GM12875 (cell line): ENCODE measurements around the gene CHTOP.

Source experiments
- H3K4me3 ChIP-seq: one replicate; pipeline ENCODE4 v1.5.1; 2011; ENCODE audit warnings: low read depth, low read length, control low read depth
- TF ChIP-seq, protein P1 (sequence below): IDR thresholded peaks from 2 replicates; pipeline ENCODE4 v1.5.1; 2011; ENCODE audit warnings: low read depth, mild to moderate bottlenecking, control low read depth, inconsistent platforms, low read length, moderate library complexity, borderline replicate concordance; ENCODE audit not compliant: insufficient read depth

CHTOP gene

GRCh38 chr1:153597206-153597605 lies 36.7 kb upstream of the CHTOP start:
- no peak overlapping the region for H3K4me3 ChIP-seq
- TF ChIP-seq, protein P1, sequence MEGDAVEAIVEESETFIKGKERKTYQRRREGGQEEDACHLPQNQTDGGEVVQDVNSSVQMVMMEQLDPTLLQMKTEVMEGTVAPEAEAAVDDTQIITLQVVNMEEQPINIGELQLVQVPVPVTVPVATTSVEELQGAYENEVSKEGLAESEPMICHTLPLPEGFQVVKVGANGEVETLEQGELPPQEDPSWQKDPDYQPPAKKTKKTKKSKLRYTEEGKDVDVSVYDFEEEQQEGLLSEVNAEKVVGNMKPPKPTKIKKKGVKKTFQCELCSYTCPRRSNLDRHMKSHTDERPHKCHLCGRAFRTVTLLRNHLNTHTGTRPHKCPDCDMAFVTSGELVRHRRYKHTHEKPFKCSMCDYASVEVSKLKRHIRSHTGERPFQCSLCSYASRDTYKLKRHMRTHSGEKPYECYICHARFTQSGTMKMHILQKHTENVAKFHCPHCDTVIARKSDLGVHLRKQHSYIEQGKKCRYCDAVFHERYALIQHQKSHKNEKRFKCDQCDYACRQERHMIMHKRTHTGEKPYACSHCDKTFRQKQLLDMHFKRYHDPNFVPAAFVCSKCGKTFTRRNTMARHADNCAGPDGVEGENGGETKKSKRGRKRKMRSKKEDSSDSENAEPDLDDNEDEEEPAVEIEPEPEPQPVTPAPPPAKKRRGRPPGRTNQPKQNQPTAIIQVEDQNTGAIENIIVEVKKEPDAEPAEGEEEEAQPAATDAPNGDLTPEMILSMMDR, result no peak

DNA sequence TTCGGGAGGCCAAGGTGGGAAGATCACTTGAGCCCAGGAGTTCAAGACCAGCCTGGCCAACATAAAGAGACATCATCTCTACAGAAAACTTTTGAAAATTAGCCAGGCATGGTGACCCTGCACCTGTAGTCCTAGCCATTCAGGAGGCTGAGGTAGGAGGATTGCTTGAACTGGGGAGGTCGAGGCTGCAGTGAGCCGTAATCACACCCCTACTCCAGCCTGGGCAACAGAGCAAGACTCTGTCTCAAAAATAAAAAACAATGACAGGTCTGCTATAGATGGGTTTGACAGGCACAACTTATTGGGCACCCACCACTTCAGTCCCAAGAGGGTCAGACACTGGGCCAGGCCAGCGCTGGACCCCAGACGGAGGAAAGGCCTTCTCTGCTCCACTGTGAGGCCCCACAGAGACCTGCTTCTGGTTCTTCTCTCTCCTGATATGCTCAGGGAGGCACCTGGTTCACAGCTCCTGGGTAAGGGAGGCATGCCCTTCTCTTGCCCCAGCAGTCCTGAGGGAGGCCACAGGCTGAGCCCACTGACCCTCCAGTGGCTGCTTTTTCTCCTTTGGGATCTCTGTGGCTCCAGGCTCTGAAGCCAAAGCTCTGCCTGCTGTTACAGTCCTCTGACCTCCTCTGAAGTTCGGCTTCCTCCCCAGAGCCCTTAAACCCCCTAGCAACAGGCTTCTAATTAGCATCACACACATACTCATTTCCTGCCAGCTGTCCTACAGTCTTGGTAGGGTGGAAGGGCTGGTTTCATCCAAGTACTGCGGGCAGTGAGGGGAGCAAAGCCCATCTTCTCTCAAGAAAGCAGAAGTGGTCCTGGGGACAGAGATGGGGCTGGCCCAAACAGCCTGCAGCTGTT lies 35.3 kb upstream of the CHTOP start:
- no peak overlapping the region for H3K4me3 ChIP-seq
- TF ChIP-seq, protein P1, result no peak

- TF ChIP-seq, protein P1, result no peak
- H3K4me3 ChIP-seq, result no peak overlapping the region
These were observed 34.0 kb upstream of the CHTOP start for GRCh38 chr1:153599847-153600246.

DNA sequence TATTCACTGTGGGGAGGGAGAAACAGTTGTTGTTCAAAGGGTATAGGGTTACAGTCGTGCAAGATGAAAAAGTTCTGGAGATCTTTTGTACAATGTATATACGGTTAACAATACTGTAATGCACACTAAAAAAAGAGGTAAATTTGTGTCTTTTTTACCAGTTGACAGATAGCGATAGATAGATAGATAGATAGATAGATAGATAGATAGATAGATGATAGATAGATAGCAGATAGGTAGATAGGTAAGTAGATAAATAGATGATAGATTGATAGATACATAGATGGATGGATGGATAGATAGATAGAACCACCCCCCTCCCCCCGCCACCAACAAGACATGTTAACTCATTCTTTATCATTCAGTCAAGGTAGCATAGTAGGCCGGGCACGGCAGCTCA lies 31.1 kb upstream of the CHTOP start:
- no peak overlapping the region for H3K4me3 ChIP-seq
- TF ChIP-seq, protein P1, result no peak

- H3K4me3 ChIP-seq, result no peak overlapping the region
- TF ChIP-seq, protein P1, result no peak
These were observed 27.7 kb upstream of the CHTOP start for GRCh38 chr1:153606194-153606593.

GRCh38 chr1:153607381-153607780 lies 26.5 kb upstream of the CHTOP start:
- TF ChIP-seq, protein P1, result no peak
- no peak overlapping the region for H3K4me3 ChIP-seq

GRCh38 chr1:153608089-153608682 lies 25.7 kb upstream of the CHTOP start:
- no peak overlapping the region for H3K4me3 ChIP-seq
- TF ChIP-seq, protein P1, result no peak
